ENCODE measurements around the gene PPARA. TPM values are rescaled to one million over a fixed set of nuclear protein-coding genes. Genes with fewer than 3 reads are reported as not detected.

Gene PPARA
- total and polyA plus RNA-seq, 7 donors: 11.0 to 55.8 (median 37.3) TPM

DNA sequence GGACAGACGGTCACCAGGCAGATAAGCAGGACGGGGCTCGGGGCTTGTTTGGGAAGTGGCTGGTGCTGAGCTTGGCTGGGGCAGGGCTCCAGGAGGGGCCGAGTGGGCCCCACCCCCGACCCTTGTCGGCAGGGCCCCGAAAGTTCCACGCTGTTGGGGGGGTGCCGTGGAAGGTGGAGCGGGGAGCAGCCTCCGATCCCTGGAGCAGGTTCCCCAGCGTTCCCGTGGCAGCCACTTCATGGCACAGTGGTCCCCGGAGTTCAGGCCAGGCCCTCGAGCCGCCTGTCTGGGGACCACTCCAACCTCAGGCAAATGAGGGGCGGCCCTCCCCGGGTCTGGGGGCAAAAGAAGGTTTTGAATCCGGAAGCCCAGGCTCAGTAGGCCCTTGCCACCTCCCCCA lies 46.7 kb upstream of the PPARA start:
- no peak for DNase-seq
- Histone ChIP-seq H3K36me3 (ENCODE audit: insufficient read depth in 1 of 2, low read depth in 1 of 2) (peaks cover 4 to 57% of the 10 kb centered on the region in 2 donors), H3K27me3 (ENCODE audit: insufficient read depth in 3 of 3, low read length in 2 of 3) (no peaks in the 10 kb centered on the region), H3K4me3 (peak overlapping the region; percentile 38), H3K9me3 (no peaks in the 10 kb centered on the region), H3K4me1 (peaks cover 79% of the 10 kb centered on the region), H3K27ac (peak overlapping the region; percentile 93)
- WGBS, 3 donors: 44 to 73% (median 59%) methylated on average over 18 to 19 of the region's 19 CpGs
- intact Hi-C loops (cut with DNase I): loop anchor here in 1 of 2 donors (2.0 kb wide), 1 partner anchor 13 kb away; no protein-coding TSS in a partner anchor
- ATAC-seq: no peak
- TF ChIP-seq, protein P1, sequence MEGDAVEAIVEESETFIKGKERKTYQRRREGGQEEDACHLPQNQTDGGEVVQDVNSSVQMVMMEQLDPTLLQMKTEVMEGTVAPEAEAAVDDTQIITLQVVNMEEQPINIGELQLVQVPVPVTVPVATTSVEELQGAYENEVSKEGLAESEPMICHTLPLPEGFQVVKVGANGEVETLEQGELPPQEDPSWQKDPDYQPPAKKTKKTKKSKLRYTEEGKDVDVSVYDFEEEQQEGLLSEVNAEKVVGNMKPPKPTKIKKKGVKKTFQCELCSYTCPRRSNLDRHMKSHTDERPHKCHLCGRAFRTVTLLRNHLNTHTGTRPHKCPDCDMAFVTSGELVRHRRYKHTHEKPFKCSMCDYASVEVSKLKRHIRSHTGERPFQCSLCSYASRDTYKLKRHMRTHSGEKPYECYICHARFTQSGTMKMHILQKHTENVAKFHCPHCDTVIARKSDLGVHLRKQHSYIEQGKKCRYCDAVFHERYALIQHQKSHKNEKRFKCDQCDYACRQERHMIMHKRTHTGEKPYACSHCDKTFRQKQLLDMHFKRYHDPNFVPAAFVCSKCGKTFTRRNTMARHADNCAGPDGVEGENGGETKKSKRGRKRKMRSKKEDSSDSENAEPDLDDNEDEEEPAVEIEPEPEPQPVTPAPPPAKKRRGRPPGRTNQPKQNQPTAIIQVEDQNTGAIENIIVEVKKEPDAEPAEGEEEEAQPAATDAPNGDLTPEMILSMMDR (IDR thresholded peaks at IDR 0.05): no peak

DNA sequence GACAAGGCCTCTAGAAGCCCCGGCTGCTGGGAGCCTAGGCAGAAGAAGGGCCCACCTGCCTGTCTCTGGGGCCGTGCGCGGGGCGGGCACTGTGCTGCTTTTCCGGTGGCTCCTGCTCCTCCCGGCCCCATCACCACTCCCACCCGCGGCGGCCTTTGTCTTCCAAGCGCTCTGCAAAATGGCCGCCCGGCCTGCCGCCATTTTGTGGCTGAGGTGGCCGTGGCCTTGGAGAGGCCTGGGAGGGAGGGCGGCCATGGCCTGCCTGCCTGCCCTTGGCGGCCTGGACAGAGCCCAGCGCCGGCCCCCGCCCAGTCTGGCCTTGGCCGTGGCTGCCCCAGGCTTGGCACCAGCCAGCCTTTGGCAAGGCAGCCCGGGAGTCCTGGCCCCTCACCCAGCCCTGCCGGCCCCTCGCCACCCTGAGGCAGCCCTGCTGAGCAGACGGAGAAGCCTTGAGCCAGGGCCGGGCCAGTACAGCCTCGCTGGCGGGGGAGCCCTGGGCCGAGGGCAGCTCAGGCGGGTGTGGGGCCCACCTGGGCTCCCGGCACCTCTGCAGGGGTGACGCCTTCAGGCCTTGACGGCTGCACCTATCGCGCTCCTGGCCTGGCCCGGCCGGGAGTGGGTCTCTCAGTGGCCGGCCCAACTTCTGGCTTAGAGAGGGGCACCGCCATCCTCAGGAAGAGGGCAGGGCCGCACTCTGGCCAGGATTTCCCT lies 46.0 kb upstream of the PPARA start:
- H3K4me3 ChIP-seq: peak overlapping the region; percentile 38

DNA sequence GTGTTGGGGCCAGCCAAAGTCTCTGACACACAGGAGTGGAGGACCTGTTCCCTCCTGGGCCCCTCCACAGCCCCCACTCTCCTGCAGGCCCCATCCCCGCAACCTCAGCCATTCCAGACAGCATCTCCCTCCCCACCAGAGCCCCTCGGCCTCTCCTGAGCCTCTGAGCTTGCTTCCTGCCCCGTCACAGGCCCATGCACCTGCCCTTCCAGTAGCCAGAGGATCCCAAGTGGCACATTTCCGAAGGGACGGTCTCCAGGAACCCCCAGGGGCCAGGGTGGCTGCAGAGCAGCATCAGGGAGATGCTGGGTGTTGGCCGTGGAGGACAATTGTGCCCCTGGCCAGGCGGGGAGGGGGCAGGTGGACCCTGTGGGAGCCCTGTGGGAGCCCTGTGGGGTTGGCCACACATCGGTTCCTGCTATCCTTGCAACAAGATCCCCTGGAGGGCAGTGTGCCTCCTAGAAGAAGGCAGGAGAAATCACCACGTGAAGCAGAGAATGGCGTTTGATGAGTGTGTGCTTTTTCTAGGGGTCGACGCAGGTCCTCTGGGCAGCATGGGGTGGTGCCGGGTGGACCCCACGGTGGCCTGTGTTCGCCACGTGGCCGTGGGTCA lies 45.3 kb upstream of the PPARA start:
- TF ChIP-seq, protein P1 (IDR thresholded peaks at IDR 0.05): no peak
- Histone ChIP-seq H3K4me3 (no peak overlapping the region), H3K9me3 (no peaks in the 10 kb centered on the region), H3K36me3 (ENCODE audit: insufficient read depth in 1 of 2, low read depth in 1 of 2) (peaks cover 0 to 54% of the 10 kb centered on the region in 2 donors), H3K27me3 (ENCODE audit: insufficient read depth in 3 of 3, low read length in 2 of 3) (no peaks in the 10 kb centered on the region), H3K4me1 (peaks cover 87% of the 10 kb centered on the region), H3K27ac (peak overlapping the region; percentile 93)
- intact Hi-C loops (cut with DNase I): loop anchor here in 1 of 2 donors (2.0 kb wide), 1 partner anchor 14 kb away; no protein-coding TSS in a partner anchor
- peak in 3 of 4 donors; percentile 1 to 21 (median 19) for ATAC-seq
- DNase-seq: no peak
- 39 to 67% (median 41%) methylated on average over 16 to 17 of the region's 17 CpGs for WGBS, 3 donors

More for the DNA sequence above, 46.0 kb upstream of the PPARA start:
- TF ChIP-seq, protein P1 (IDR thresholded peaks at IDR 0.05): no peak
- intact Hi-C loops (cut with DNase I): loop anchor here in 1 of 2 donors (2.0 kb wide), 1 partner anchor 14 kb away; no protein-coding TSS in a partner anchor
- whole genome bisulfite sequencing, 3 donors: 30 to 54% (median 37%) methylated on average over 27 to 40 of the region's 40 CpGs
- ATAC-seq: peak; percentile 12 to 28 (median 25)
- H3K9me3 ChIP-seq: no peaks in the 10 kb centered on the region
- peaks cover 81% of the 10 kb centered on the region for H3K4me1 ChIP-seq
- H3K27ac ChIP-seq: peak overlapping the region; percentile 93
- peaks cover 0 to 54% of the 10 kb centered on the region in 2 donors for H3K36me3 ChIP-seq (ENCODE audit: insufficient read depth in 1 of 2, low read depth in 1 of 2)
- peak in 1 of 2 donors; percentile 70 for DNase-seq
- H3K27me3 ChIP-seq (ENCODE audit: insufficient read depth in 3 of 3, low read length in 2 of 3): no peaks in the 10 kb centered on the region

DNA sequence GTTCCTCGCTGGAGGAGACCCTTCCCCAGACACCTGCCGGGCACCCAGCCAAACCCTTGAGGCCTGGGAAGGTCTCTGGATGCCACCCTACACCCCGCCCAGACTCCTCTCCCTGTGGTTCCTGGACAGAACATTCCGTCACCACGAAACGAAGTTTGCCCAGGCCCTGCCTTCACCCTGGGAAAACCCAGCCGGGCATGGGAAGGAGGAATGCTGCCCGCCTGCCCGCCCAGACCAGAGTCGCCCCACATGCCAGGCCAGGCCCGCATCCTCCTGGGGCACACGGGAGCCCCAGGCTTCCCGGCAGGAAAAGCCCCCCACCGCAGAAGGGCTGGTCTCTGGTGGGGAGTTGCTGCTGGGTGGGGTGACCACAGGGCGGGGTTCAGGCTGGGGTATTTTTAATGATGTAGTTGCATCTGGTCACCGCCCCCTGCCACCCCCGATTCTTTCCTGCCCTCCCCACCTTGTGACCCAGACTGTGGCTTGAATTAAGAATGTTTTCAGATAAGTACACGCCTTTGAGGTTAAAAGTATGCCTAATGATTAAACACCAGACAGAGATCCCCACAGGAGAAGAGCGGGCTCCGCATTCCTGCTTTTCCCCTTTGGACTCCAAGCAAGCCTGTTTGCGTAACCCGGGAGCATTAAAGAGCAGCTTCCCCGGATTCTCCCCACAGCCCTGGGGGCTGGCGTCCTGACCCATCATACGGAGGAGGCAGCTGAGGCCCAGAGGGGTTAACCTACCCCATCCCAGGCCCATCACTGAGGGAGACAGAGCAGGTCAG lies 44.6 kb upstream of the PPARA start:
- no peaks in the 10 kb centered on the region for H3K9me3 ChIP-seq
- 37 to 61% (median 39%) methylated on average over 24 to 25 of the region's 25 CpGs for WGBS, 3 donors
- peaks cover 3 to 54% of the 10 kb centered on the region in 2 donors for H3K36me3 ChIP-seq (ENCODE audit: insufficient read depth in 1 of 2, low read depth in 1 of 2)
- H3K4me1 ChIP-seq: peaks cover 94% of the 10 kb centered on the region
- intact Hi-C loops (cut with DNase I): loop anchor here in 1 of 2 donors (2.0 kb wide), 1 partner anchor 15 kb away; no protein-coding TSS in a partner anchor
- H3K27me3 ChIP-seq (ENCODE audit: insufficient read depth in 3 of 3, low read length in 2 of 3): no peaks in the 10 kb centered on the region
- TF ChIP-seq, protein P1 (IDR thresholded peaks at IDR 0.05): no peak
- DNase-seq: peak in 1 of 2 donors; percentile 73
- ATAC-seq: peak; percentile 19 to 40 (median 27)
- H3K4me3 ChIP-seq: peak overlapping the region; percentile 19
- H3K27ac ChIP-seq: peak overlapping the region; percentile 93

Measured in psoas muscle (tissue), 8 donors.